ENCODE measurements around the gene RUFY3.

DNA sequence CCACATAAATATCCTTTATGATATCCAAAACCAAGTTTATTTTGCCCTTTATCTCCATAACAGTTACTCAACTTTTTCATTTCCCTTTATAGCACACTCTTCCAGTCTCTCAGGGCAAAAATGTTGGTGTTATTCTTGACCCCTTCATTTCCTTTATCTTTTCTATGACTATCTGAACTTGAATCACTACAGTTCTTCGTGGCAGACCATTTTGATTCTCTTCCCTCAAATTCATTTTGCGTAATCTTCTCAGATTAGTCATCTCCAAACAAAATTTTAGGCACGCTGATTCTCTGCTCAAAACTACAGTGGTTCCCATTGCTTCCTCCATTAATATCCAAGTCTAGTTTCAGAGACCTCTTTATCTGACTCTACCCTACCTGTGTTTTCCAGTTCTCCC lies 26.1 kb downstream of the RUFY3 start:
- TF ChIP-seq, protein P1, sequence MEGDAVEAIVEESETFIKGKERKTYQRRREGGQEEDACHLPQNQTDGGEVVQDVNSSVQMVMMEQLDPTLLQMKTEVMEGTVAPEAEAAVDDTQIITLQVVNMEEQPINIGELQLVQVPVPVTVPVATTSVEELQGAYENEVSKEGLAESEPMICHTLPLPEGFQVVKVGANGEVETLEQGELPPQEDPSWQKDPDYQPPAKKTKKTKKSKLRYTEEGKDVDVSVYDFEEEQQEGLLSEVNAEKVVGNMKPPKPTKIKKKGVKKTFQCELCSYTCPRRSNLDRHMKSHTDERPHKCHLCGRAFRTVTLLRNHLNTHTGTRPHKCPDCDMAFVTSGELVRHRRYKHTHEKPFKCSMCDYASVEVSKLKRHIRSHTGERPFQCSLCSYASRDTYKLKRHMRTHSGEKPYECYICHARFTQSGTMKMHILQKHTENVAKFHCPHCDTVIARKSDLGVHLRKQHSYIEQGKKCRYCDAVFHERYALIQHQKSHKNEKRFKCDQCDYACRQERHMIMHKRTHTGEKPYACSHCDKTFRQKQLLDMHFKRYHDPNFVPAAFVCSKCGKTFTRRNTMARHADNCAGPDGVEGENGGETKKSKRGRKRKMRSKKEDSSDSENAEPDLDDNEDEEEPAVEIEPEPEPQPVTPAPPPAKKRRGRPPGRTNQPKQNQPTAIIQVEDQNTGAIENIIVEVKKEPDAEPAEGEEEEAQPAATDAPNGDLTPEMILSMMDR (IDR thresholded peaks at IDR 0.05) = no peak
- no peak for TF ChIP-seq POLR2A (IDR thresholded peaks at IDR 0.05)

All from testis (tissue), 2 donors.